Activated naive CD8-positive, alpha-beta T cell treated with anti-CD3 and anti-CD28 coated beads, Interleukin-2, amount 50 U/mL, for 16 hours (primary cell): Measurements from ENCODE around the gene EME2.

Experiments
- DNase-seq: peaks from one replicate; pipeline ENCODE4 v3.0.0-alpha.2; 2020; ENCODE audit warnings: low read depth, low spot score

The EME2 gene

DNA sequence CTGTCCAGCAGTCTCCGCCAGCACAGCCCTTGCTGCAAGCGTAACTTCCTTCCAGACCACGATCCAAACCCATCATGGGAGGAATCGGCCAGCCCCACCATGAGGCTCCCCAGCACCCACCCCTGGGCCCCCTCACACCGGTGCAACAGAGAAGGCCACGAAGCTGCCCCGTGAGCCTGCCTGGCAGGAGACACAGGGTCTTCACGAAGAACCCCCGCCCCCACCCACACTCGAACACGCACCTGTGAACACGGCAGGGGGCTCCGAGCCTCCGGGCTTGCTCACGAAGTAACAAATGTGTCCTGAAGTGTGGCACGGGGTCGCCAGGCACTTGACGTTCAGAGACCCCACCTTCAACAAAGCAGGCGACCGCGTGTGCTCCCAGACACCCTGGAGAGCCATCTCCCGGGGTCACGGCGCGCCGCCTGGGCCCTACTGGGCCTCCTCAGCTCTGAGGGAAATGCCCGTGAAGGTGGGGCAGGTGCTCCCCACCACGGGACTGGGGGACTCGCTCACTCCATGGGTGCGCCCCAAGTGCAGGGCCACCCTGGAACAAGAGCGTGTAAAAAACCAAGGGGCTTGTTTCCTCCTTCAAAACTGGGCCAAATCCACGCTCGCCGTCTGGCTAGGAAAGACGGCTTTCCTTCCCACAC lies 46.4 kb downstream of the EME2 start:
- DNase-seq = no peak

- no peak for DNase-seq
These were observed 47.0 kb downstream of the EME2 start for GRCh38 chr16:1819611-1820010.

GRCh38 chr16:1820096-1820945 lies 47.7 kb downstream of the EME2 start:
- DNase-seq = no peak

DNA sequence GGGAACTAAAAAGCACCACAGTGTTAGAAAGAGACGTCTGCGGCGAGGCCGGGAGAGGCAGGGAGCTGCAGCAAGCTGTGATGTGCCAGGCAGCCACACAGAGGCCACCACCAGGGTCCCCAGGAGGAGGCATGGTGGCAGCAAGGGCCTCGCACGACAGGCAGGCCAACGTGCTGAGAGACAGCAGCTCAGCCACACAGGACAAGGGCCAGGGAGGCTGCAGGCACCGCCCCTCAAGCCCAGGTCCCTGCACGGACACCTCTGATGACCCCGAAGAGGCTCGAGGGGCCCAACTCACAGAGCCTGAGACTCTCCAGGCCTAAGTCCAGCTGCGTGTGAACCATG lies 48.3 kb downstream of the EME2 start:
- no peak for DNase-seq

DNA sequence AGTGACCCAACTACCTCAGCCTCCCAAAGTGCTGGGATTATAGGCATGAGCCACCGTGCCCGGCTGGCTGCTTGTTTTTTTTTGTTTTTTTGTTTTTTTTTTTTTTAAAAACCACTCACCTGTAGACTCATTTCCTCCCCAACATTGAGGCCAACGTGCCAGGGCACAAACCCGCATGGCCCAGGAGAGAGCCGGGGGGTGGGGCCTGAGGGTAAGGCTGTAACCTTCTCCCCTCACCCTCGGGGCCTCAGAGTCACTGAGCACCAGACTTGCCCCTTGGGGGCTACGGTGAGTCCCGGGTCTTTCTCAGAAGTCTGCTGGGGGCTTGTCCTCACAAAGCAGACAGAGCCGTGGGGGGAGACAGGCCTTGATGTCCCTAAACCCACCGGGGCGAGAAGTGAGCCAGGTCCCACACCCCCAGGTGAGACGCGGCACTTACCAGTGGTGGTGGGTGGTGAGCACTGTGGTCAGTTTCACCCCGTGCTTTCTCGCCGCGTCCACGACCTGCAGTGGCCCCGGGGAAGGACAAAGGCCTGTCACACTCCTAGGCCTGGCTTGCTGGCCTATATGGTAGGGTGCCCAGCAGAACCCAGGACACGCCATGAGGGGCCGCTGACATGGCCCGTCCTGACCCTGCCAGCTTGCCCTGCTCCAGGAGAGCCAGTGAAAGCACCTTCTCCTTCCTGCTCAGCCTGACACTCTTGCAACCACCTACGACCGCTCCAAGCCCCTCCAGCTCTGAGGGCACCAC lies 49.4 kb downstream of the EME2 start:
- no peak for DNase-seq

DNA sequence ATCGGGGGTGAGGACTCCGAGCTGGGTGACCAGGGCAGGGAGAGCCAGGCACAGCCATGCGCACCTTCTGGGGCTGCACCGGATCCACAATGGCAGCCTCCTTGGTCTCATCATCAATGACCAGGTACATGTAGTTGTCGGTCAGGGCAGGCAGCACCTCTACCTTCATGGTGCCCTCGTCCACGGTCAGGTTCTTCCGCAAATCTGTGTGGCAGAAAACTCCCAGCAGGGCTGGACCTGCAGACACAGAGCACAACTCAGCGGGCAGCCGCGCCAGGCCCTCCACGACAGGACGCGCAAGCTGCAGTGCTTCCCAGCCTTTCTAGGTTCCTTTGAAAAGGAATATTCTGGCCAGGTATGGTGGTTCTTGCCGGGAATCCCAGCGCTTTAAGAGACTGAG lies 50.2 kb downstream of the EME2 start:
- no peak for DNase-seq

- DNase-seq = no peak
These were observed 51.2 kb downstream of the EME2 start for GRCh38 chr16:1823821-1824220.

GRCh38 chr16:1825381-1825863 lies 52.8 kb downstream of the EME2 start:
- DNase-seq = no peak
